Endothelial cell (in vitro differentiated cells): Measurements from ENCODE around the gene CASTOR2. TPM values are rescaled to one million over a fixed set of nuclear protein-coding genes. Genes with fewer than 3 reads are reported as not detected.

Experiments used
- DNase-seq: peaks from one replicate; pipeline ENCODE4 v3.0.0; 2021; ENCODE audit warnings: low spot score
- H3K27ac Mint-ChIP-seq: one replicate; pipeline ENCODE4 v1.8.0; 2021; ENCODE audit warnings: mixed read lengths, inconsistent platforms; ENCODE audit not compliant: unreplicated experiment
- H3K27me3 Mint-ChIP-seq: one replicate; pipeline ENCODE4 v1.8.0; 2021; ENCODE audit warnings: mild to moderate bottlenecking, moderate library complexity, mixed read lengths, inconsistent platforms; ENCODE audit not compliant: unreplicated experiment
- H3K36me3 Mint-ChIP-seq: one replicate; pipeline ENCODE4 v1.8.0; 2021; ENCODE audit warnings: mild to moderate bottlenecking, low read depth, mixed read lengths, inconsistent platforms; ENCODE audit not compliant: unreplicated experiment
- H3K4me1 Mint-ChIP-seq: one replicate; pipeline ENCODE4 v1.8.0; 2021; ENCODE audit warnings: mild to moderate bottlenecking, mixed read lengths, inconsistent platforms; ENCODE audit not compliant: unreplicated experiment
- H3K4me3 Mint-ChIP-seq: one replicate; pipeline ENCODE4 v1.8.0; 2021; ENCODE audit warnings: mild to moderate bottlenecking, mixed read lengths, inconsistent platforms; ENCODE audit not compliant: unreplicated experiment
- H3K9me3 Mint-ChIP-seq: one replicate; pipeline ENCODE4 v1.8.0; 2021; ENCODE audit warnings: mixed read lengths, inconsistent platforms; ENCODE audit not compliant: unreplicated experiment
- CTCF ChIP-seq: fragments of 200-600 bp; sonication (generic); IDR thresholded peaks from one replicate; pipeline ENCODE4 v1.5.0; 2021; ENCODE audit warnings: antibody characterized with exemption; ENCODE audit not compliant: unreplicated experiment
- total RNA-seq: library from RNA; stranded (reverse); fragmentation: NEBNext Ultra II Directional; extraction: Animal tissue kit (Norgen Biotek cat#: 25700); gene quantifications from one replicate; pipeline ENCODE4 v1.2.1, GENCODE V29; 2021; ENCODE audit not compliant: unreplicated experiment

The CASTOR2 gene
- total RNA-seq, 1 donor from 2014 or later, result 52.4 TPM

- DNase-seq, result no peak
- H3K27ac Mint-ChIP-seq, result no peak overlapping the region
- H3K9me3 Mint-ChIP-seq, result no peaks in the 10 kb centered on the region
- TF ChIP-seq CTCF, result no peak
- no peaks in the 10 kb centered on the region for H3K4me1 Mint-ChIP-seq
- H3K36me3 Mint-ChIP-seq, result peaks cover 22% of the 10 kb centered on the region
- H3K4me3 Mint-ChIP-seq, result no peak overlapping the region
- peaks cover 9% of the 10 kb centered on the region for H3K27me3 Mint-ChIP-seq
Observed at GRCh38 chr7:75024922-75025321, 60.4 kb downstream of the CASTOR2 start.

GRCh38 chr7:75028299-75028698 lies 63.8 kb downstream of the CASTOR2 start:
- no peak for TF ChIP-seq CTCF
- Mint-ChIP-seq H3K27me3 (peaks cover 6% of the 10 kb centered on the region), H3K4me3 (no peak overlapping the region), H3K36me3 (peaks cover 23% of the 10 kb centered on the region), H3K9me3 (no peaks in the 10 kb centered on the region), H3K4me1 (no peaks in the 10 kb centered on the region), H3K27ac (no peak overlapping the region)
- DNase-seq, result no peak

- Mint-ChIP-seq H3K9me3 (no peaks in the 10 kb centered on the region), H3K27me3 (peaks cover 5% of the 10 kb centered on the region), H3K4me1 (no peaks in the 10 kb centered on the region), H3K27ac (no peak overlapping the region), H3K4me3 (no peak overlapping the region), H3K36me3 (peaks cover 15% of the 10 kb centered on the region)
- peak; percentile 38 for DNase-seq
- TF ChIP-seq CTCF, result peak; percentile 13
Observed at GRCh38 chr7:75033064-75033463, 68.6 kb downstream of the CASTOR2 start.

- H3K9me3 Mint-ChIP-seq, result no peaks in the 10 kb centered on the region
- TF ChIP-seq CTCF, result no peak
- peaks cover 3% of the 10 kb centered on the region for H3K27me3 Mint-ChIP-seq
- peak overlapping the region; percentile 50 for H3K4me3 Mint-ChIP-seq
- H3K4me1 Mint-ChIP-seq, result no peaks in the 10 kb centered on the region
- peaks cover 11% of the 10 kb centered on the region for H3K36me3 Mint-ChIP-seq
- H3K27ac Mint-ChIP-seq, result no peak overlapping the region
- DNase-seq, result no peak
Observed at GRCh38 chr7:75033826-75034225, 69.3 kb downstream of the CASTOR2 start.

- no peak overlapping the region for H3K4me3 Mint-ChIP-seq
- no peak for TF ChIP-seq CTCF
- H3K27ac Mint-ChIP-seq, result no peak overlapping the region
- no peaks in the 10 kb centered on the region for H3K4me1 Mint-ChIP-seq
- peaks cover 11% of the 10 kb centered on the region for H3K36me3 Mint-ChIP-seq
- peaks cover 3% of the 10 kb centered on the region for H3K27me3 Mint-ChIP-seq
- H3K9me3 Mint-ChIP-seq, result no peaks in the 10 kb centered on the region
- peak; percentile 13 for DNase-seq
Observed at GRCh38 chr7:75038508-75038907, 74.0 kb downstream of the CASTOR2 start.
